ENCODE measurements around the gene PTPRS. TPM values are rescaled to one million over a fixed set of nuclear protein-coding genes. Genes with fewer than 3 reads are reported as not detected.

Gene PTPRS
- polyA plus RNA-seq, 5 donors = 55.4 to 81.9 (median 77.6) TPM

GRCh38 chr19:5355693-5356092, 15.1 kb upstream of the PTPRS start:
- DNase-seq = no peak

GRCh38 chr19:5355076-5355475, 14.5 kb upstream of the PTPRS start:
- no peak for DNase-seq

- no peak for DNase-seq
Observed at GRCh38 chr19:5354403-5354802, 13.8 kb upstream of the PTPRS start.

GRCh38 chr19:5352229-5352763, 11.7 kb upstream of the PTPRS start:
- no peak for DNase-seq

- no peak for DNase-seq
Observed at GRCh38 chr19:5351731-5352228, 11.2 kb upstream of the PTPRS start.

- DNase-seq = no peak
Observed at GRCh38 chr19:5349041-5349440, 8.4 kb upstream of the PTPRS start.

- DNase-seq = no peak
Observed at GRCh38 chr19:5345895-5346386, 5.3 kb upstream of the PTPRS start.

GRCh38 chr19:5343848-5344247, 3.2 kb upstream of the PTPRS start:
- no peak for DNase-seq

- DNase-seq = no peak
Observed at GRCh38 chr19:5342573-5343201, 2.1 kb upstream of the PTPRS start.

- DNase-seq = no peak
Observed at GRCh38 chr19:5341981-5342380, 1.4 kb upstream of the PTPRS start.

- no peak for DNase-seq
Observed at GRCh38 chr19:5341448-5341820, 822 bp upstream of the PTPRS start.

GRCh38 chr19:5339950-5340636, 519 bp downstream of the PTPRS start:
- no peak for DNase-seq

GRCh38 chr19:5339198-5339949, 1.2 kb downstream of the PTPRS start:
- no peak for DNase-seq

GRCh38 chr19:5338656-5339197, 1.9 kb downstream of the PTPRS start:
- DNase-seq = no peak

GRCh38 chr19:5337708-5338655, 2.6 kb downstream of the PTPRS start:
- no peak for DNase-seq

- no peak for DNase-seq
Observed at GRCh38 chr19:5337126-5337525, 3.5 kb downstream of the PTPRS start.

- no peak for DNase-seq
Observed at GRCh38 chr19:5336195-5336965, 4.2 kb downstream of the PTPRS start.

GRCh38 chr19:5335593-5335992, 5.0 kb downstream of the PTPRS start:
- no peak for DNase-seq

GRCh38 chr19:5334824-5335500, 5.7 kb downstream of the PTPRS start:
- no peak for DNase-seq

GRCh38 chr19:5334366-5334739, 6.3 kb downstream of the PTPRS start:
- DNase-seq = no peak

Data from right lung (tissue), 5 donors.